Activated CD4-positive, alpha-beta T cell treated with anti-CD3 and anti-CD28 coated beads for 48 hours (primary cell): ENCODE results near the gene MYO15B.
A peak's percentile ranks its signal among the peaks of the same experiment; 100 is the strongest.

ENCODE experiments used
- DNase-seq: peaks from one replicate; pipeline ENCODE4 v3.0.0-alpha.2; 2020

Gene MYO15B

GRCh38 chr17:75587675-75588595 is at the start of gene MYO15B:
Gene MYO15B, plus strand, starts transcription at chr17:75587800. Its CDS starts 258 bp downstream, at chr17:75588058.
- peak; percentile 71 for DNase-seq

- DNase-seq: no peak
Measured at GRCh38 chr17:75539967-75540729, 47.5 kb upstream of the MYO15B start.

GRCh38 chr17:75540923-75541503 is 46.6 kb upstream of the MYO15B start:
- no peak for DNase-seq

DNA sequence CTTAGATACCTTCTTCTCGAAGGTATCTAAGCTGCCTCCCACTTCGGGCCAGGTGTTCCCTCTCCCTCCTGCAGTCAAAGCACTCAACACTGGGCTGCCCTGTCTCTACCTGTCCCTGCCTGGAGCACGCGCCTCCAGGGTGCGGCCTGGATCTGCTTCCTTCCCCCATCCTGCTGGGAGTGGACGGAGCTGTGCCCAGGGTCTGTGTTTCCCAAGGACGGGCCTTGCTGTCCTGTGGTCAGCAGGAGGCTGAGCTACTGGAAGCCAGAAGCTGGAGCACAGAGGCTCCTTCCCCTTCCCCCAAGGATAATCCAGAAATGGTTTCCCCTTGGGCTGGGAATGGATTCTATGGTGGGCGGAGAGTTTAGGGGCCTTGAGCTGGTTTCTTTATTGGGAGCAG is 45.4 kb upstream of the MYO15B start:
- DNase-seq: no peak

GRCh38 chr17:75542728-75543336 is 44.8 kb upstream of the MYO15B start:
- no peak for DNase-seq

GRCh38 chr17:75544250-75544649 is 43.4 kb upstream of the MYO15B start:
- no peak for DNase-seq

GRCh38 chr17:75546181-75546580 is 41.4 kb upstream of the MYO15B start:
- DNase-seq: no peak

- DNase-seq: no peak
Measured at GRCh38 chr17:75547091-75547490, 40.5 kb upstream of the MYO15B start.

GRCh38 chr17:75548813-75549212 is 38.8 kb upstream of the MYO15B start:
- DNase-seq: no peak

DNA sequence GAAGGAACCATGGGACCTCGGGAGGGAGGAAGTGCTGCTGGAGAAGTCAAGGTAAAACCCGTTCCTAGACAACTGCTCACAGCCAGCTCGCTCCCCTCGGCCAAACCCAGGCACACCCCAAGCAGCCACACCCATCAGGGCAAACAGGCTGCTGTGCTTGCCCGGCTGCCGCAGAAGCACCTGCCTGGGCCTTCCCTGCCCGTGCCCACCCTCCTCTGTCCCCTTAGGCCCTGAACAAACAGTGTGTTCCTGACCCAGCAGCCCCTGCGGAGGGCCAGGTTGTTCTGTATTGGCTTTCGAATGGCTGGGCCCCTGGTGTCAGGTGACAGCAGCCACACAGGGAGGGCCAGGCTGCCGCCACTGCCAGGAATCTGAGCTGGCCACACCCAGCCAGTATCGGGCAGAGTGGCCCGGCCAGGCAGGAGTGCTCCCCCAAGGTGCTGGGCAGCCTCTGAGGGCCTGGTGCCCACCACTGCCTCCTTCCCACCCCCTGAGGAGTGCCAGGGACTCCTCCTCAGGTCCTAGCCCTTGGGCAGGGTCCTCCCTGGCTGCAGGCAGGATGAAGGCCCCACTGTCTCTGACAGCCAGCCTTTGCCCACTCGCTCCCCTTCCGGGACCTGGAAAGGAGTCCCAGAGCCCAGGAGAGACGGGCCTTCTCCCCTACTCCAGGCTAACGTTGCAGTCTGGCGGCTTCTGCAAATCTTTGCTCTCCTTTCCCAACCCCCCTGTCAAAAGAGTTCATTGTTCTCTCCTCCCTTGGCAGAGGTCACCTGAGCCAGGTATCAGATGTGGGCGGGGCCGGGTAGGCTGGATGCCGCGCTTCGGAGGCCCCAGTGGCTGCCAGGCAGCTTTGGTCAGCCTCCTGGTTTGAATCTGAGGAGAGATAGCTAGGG is 38.1 kb upstream of the MYO15B start:
- no peak for DNase-seq

- no peak for DNase-seq
Measured at GRCh38 chr17:75550139-75550465, 37.5 kb upstream of the MYO15B start.

DNA sequence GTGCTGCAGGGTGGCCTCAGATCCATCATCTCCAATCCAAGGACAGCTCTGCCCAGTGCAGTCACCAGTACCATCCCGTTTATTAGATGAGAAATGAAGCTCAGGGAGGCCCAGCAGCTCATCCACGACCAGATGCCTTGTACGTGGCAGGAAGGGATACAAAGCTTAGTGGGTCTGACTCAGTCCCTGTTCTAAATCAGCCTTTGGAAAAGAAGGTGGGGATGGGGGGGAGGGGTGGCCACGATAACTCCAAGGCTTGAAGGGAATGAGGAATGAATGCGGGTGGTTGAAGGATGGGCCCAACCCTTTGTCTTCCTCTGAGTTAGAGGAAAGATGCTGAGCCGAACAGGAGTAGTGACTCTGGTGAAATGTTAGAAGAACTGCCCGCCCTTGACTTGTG is 36.3 kb upstream of the MYO15B start:
- no peak for DNase-seq

GRCh38 chr17:75552425-75553294 is 34.9 kb upstream of the MYO15B start:
- no peak for DNase-seq

DNA sequence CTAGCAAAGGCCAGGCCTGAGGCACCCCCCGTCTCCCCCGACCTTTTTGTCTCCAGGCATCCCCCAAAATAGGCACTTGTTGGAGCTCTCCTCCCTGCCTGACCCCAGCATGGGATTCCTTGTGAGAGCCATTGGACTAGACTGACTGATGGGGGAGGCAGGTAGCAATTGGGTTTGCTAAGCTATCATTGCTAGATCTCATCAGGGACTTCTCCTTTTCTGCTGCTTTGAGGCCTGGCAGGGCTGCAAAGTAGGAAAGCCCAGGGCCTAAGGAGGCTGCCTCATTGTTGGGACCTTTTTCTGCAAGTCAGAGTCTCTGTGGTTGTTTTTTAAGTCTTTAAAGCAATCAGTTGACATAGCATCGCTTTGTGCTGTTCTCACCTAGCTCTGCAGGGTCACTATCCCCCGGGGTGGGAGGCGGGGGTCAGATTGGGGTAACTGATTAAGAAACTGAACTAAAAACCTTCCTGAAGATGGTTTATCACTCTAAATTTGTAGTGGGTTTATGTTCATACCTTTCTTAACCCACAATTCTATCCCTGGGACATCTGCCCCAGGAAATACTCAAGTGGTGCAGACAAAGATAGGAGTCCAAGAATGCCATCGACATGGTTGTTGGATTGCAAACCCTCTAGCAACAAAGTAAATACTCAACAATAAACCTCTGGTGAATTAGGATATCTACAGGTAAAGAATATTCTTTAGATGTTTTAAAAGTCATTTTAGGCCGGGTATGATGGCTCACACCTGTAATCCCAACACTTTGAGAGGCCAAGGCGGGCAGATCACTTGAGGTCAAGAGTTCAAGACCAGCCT is 34.1 kb upstream of the MYO15B start:
- no peak for DNase-seq

GRCh38 chr17:75555679-75556153 is 31.9 kb upstream of the MYO15B start:
- no peak for DNase-seq

GRCh38 chr17:75557075-75557851 is 30.3 kb upstream of the MYO15B start:
- DNase-seq: no peak

DNA sequence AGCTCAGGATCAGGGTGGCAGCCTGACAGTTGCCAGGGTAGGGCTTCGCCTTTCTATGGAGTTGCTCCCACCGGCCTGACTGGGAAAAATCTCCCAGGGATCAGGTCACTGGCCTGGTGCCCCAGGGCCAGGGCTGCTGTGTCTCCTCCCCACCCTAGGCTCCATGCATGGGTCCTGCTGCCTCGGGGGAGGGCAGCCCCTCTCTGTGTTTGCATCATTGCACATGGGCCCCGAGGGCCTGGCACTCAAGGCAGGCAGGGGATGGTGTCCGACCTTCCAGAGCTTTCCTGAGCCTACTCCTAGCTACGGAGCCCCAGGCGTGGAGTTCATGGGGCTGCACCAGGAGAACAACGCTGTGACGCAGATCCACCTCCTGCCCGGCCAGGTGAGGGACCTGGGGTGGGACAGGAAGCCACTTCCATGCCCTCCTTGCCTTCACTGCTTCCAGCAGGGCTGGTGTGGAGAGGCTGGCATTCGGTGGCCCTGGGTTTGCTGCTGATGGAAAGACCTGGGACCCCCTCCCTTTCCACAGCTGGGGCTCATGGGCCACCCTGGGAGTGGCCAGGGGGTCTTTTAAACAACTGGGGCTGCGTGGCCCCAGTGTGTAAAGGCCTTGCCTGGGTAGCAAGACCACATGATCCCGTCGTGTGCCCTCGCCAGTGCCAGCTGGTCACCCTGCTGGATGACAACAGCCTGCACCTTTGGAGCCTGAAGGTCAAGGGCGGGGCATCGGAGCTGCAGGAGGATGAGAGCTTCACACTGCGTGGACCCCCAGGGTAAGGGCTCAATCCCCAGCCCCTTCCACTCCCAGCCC is 29.5 kb upstream of the MYO15B start:
- no peak for DNase-seq
